NCI-H1694 treated with DMSO at 0.1 percent for 48 hours (cell line): Measurements from ENCODE around the gene RHOBTB3.

Experiments
- DNase-seq: peaks from one replicate; lab custom pipeline; 2025; lab: John Stamatoyannopoulos, UW

Gene RHOBTB3

DNA sequence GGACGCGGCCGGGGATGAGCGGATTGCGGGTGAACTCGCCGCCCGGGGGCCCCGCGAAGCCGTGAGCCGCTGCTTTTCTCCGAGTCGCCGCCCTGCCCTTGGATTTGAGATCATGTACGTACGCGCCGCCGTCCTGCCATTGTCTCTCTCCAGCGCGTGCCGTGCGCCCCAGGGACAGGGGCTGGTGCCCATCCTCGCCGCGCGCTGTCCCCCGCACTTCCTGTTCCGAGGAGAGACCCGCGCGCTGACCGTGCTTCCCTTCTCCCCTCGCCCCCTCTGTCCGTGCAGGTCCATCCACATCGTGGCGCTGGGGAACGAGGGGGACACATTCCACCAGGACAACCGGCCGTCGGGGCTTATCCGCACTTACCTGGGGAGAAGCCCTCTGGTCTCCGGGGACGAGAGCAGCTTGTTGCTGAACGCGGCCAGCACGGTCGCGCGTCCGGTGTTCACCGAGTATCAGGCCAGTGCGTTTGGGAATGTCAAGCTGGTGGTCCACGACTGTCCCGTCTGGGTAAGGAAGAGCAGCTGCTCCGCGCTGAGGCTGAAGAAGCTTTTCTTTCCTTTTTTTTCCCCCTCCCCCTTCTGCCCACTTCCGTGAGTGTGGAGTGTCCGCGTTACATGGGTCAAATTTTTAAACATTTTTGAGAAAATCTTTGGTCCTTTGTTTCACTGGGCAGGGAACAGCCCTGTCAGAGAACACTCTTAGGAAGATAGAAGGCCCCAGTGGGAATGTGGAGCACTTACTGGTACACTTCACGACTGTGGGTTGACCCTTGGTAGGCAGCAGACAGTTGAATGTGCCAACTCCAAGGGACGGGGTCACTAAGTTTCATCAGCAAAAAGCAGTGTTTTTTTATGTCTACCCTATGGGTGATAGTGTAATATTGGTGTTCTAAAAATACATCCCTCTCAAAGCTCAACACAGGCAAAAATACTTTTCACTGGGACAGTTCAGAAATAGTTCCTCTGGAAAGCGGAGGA is 727 bp downstream of the RHOBTB3 start:
- DNase-seq: no peak

DNA sequence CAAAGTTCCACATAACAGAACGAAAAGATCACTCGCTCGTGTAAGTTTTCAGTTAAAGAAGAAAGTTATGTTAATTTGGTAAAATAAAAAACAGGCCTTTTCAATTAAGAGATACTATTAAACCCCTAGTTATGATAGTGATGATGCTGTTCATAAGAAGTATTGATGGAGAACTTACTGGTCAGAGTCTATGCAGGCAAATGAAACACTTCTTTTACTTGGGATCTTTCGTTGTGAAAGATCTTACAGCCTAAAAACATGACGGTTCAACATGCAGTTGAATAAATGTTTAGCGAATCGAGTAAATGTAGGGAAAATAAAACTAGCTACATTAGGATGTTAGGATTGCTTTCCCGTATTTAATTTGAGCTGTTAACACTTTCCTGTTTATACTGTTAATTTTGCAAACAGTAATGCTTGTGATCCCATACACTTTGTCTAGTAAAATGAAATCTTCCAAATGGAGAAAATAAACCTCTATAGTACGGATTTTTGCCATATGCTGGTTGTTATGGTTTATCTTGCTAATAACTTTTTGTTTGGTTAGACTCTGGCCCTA is 2.0 kb downstream of the RHOBTB3 start:
- DNase-seq: no peak

DNA sequence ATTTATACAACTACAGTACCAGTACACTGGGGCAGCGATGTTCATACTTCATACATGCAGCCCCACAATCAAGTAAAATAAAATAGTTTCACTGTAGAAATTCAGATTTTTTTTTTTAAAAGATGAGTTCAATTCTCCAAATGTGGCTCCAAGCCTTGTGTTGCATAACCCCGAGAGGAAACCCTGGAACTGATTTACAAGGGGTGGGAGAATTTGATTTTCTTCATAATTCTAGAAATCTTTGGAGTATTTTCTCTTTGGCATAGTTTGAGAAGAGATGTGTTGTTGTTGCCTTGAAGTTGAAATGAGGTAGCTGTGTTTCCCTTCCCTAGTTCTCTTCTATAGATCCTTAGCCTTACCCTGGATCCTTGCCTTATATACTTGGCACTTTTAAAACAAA is 3.1 kb downstream of the RHOBTB3 start:
- no peak for DNase-seq

DNA sequence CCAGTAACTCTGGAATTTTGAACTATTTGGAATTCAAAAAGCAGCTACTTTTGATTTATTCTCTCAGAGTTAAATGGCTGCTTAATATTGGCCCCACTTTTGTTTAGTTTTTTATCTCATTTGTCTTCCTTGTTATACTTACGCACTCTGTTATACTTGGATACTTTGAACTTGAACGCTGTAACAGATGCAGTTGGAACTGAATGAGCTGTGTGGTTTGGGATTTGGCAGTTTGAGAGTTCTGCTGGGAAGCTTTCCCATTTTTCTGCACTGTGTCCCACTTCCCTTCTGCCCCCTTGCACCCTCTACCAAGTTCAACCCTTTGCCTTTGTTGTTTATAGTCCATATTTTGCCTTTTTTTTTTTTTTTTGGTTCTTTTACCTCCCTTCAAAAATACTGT is 3.8 kb downstream of the RHOBTB3 start:
- no peak for DNase-seq

DNA sequence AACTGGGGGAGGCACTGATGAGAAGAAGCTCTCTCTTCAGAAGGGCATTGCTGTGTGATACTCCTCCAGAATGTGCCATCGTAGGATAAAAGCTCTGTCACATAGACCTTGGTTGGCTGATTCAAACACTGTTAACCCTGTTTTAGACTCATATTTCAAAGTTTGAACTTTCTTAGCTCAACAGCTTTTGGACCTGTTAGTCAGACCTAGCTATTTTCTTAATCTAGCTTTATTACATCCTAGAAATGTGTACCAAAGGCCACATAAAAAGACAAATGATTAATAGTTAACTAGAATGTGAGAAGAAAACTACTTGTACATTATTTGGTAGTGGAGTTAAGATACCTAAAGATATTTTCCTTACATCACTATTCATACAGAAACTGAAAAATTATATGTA is 4.3 kb downstream of the RHOBTB3 start:
- no peak for DNase-seq

DNA sequence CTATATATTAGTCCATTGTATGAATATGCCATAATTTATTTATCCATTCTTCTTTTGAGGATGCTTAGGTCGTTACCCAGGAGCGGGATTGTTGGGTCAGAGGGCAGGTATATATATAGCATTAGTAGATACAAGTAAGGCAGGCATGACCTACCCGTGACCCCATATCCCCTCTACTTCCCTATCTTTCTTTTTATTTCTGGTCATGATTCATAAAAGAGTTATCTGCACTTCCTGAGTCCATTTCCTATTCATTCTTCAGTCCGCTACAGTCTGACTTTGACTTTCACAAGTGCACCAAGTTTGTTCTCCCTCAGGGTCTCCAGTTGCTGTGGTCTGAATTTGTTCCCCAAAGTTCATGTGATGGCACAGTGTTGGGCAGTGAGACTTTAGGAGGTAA is 6.9 kb downstream of the RHOBTB3 start:
- DNase-seq: no peak

DNA sequence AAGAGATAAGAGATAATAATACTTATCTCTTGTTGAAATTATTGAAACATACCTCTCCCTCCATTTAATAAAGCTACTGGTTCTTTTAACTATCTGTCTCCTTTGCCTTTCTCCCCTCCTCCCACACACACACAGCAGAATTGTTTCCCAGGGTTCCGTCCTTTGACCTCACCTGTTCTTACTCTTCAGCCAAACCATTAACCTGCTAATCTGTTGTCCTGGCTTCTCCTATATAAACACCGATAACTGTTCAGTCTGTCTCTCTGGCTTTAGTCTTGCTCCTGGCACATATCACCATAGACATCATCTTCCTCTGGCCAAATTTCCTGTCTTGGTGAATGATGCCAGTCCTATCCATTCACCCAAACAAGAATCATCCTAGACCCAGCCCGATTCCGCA is 7.7 kb downstream of the RHOBTB3 start:
- no peak for DNase-seq

DNA sequence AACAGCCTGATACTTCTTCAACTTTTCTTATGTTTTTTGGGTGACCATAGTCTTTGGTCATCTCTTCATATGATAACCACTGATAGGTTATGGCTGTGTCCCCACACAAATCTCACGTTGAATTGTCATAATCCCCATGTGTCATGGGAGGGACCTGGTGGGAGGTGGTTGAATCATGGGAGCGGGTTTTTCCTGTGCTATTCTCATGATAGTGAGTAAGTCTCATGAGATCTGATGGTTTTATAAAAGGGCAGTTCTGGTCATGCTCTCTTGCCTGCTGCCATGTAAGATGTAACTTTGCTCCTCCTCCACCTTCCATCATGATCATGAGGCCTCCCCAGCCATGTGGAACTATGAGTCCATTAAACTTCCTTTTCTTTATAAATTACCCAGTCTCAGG is 8.7 kb downstream of the RHOBTB3 start:
- no peak for DNase-seq

DNA sequence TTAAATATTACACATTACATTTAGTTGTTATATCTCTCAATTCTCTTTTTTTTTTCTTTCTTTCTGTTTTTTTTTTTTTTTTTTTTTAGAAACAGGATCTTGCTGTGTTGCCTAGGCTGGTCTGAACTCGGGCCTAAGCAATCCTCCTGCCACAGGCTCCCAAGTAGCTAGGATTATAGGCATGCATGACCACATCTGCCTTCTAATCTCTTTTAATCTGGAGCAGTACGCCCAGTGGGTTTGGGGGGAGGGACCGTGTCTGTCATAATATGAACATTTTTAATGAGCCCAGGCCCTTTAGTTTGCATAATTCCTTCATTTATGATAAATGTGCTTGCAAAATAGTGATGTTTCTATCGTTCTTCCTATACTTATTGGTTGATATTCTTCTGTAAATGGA is 10.3 kb downstream of the RHOBTB3 start:
- no peak for DNase-seq

DNA sequence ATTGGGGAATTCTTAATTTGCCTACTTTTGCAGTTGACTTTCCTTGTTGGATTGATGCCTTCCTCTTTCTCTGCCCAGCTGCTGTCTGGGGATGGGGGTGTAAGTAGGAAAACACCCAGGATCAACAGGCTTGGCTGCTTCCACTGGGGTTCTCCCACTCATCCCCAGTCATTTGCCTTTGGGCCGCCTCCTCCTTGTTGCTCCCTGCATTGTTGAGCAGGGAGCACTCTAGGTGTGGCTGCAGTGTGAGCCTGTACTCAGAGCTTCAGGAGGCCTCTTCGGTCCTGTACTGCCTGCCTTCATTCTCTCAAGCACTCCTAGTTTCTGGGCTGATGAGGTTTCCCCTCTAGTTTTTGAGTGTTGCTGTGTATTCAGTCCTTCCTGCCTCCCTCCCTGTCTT is 12.1 kb downstream of the RHOBTB3 start:
- DNase-seq: no peak

DNA sequence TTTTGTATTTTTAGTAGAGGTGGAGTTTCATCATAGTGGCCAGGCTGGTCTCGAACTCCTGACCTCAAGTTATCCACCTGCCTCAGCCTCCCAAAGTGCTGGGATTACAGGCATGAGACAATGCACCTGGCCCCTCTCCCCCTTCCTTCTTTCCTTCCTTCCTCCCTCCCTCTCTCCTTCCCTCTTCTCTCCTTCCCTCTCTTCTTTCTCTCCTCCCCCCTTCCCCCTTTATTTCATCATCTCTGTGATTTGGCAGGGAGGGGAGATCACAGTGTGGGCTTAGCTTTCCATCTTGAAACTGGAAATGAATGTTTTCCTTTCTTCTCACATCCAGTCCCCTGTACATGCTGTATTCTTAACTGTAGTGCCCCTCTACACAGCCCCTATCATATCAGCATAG is 12.7 kb downstream of the RHOBTB3 start:
- no peak for DNase-seq

DNA sequence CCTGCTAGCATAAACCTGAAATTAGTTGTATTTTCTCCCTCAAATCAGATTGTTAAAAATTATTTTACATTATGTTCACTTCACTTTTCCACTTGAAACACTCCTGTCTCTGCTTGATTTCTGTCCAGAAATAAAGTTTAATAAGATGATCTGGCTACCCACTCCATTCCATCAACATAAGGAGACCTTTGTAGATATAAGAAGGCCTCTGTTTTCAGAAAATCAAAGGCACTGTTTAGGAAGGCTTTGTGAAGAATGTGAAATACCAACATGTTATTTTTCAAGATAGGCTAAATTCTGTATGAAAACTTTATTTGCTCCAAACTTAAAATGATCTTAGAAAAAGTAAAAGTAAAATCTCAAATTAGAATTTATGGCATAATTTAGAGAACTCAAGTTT is 15.1 kb downstream of the RHOBTB3 start:
- no peak for DNase-seq

DNA sequence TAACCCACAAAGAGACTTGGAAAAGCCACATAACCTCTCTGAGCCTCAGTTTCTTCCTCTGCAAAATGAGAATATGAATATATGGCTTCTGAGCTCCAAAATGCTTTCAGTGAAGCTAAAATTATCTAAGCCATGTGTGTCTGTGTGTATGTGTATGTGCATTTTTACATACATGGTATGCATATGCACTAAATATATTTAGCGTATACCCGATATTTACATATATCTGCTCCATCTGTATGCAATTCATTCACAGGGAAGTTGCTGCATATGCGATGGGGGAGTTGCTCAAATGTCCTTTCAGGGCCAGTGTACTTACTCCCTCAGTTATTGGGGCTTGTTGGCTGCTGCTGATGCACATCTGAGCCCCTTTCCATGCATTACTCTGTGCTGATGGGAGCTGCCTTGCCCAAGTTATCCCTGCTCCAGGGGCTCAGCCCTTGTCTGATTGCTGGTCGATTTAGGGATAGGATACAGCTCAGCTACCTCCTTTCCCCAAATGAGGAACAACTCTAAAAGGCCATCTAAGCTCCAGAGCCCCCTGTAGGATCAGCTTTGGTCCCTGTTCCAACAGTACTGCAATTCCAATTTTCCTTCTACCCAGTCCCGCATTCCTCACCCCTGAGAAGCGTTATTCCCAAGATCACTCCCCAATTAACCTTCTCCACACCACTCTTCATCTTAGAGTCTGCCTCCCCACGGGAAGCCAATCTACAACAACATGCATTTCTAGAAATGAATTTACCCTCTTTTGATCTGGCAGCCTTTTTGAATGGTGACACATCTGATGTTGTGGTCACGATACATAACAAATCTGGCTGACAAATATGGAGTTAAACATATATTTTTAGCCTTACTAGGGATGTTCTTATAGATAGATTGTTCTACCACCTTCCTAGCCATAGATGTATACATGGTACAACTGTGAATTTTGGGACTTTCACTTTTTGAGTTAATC is 15.9 kb downstream of the RHOBTB3 start:
- no peak for DNase-seq

DNA sequence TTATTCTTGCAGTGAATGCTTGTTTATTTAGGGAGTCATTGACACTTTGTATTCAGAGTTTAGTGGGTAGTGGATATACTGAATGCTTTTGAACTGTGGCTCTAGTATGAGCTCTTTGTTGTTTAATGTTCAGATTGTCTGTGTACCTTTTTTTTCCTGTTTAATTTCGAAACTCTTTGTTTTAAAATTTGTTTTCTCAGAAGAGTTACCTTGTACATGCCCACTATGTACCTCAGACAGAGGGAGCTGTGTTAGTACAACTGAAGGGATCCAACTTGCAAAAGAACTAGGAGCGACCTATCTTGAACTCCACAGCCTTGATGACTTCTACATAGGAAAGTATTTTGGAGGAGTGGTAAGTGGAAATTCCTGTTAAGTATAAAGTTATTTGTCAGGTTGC is 17.0 kb downstream of the RHOBTB3 start:
- DNase-seq: no peak

DNA sequence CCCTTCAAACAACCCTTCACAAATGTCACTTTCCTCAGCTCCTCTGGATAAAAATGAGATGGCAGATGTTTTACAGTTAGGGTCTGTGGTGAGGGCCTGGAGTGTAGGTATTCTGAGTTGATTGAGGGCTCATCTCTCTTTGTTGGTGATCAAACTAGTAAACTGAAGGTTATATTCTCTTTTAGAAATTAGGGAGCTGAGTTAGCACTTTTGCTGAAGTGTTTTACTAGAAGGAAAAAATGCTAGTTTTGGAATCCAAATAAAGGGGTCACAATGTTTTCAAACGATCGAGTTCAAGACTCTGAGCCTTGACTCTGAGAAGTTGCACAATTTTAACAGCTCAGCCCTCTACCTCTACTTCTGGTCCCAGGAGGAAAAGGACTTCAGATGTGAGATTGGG is 23.4 kb downstream of the RHOBTB3 start:
- no peak for DNase-seq

DNA sequence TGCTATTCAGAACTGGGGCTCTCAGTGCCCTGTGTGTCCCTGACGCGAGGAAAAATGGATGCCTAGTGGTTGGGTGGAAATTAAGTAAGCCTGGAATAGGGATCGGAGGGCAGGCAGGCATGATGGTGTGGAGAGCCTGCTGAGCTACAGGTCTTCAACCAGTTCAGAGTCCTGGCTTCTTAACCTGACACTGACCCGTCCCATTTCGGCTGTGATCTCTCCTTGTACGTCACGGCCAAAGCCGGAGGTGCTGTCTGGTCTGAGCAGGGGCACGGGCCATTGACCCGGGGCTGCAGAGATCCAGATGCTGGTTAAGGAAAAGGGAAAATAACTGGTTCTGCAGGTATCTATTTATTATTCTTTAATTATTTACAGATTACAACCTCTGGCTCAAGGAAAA is 27.9 kb downstream of the RHOBTB3 start:
- DNase-seq: no peak

DNA sequence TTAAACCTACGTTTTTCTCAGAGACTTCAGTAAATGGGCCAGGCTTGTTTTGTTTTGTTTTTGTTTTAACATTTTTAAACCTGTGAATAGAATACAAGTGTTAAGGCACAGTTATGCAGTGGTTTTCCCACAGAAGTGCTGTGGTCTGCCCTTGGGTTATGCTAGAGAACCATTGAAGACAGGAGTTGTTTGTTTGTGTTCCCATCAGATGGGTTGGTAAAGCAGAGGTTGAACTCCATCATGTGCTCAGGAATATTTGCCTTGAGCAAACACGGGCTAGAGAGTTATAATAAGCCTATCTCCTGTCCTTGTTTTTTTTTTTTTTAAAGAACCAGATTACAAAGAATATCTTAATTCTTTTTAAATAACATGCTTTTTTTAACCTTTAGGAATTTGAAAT is 28.5 kb downstream of the RHOBTB3 start:
- no peak for DNase-seq

DNA sequence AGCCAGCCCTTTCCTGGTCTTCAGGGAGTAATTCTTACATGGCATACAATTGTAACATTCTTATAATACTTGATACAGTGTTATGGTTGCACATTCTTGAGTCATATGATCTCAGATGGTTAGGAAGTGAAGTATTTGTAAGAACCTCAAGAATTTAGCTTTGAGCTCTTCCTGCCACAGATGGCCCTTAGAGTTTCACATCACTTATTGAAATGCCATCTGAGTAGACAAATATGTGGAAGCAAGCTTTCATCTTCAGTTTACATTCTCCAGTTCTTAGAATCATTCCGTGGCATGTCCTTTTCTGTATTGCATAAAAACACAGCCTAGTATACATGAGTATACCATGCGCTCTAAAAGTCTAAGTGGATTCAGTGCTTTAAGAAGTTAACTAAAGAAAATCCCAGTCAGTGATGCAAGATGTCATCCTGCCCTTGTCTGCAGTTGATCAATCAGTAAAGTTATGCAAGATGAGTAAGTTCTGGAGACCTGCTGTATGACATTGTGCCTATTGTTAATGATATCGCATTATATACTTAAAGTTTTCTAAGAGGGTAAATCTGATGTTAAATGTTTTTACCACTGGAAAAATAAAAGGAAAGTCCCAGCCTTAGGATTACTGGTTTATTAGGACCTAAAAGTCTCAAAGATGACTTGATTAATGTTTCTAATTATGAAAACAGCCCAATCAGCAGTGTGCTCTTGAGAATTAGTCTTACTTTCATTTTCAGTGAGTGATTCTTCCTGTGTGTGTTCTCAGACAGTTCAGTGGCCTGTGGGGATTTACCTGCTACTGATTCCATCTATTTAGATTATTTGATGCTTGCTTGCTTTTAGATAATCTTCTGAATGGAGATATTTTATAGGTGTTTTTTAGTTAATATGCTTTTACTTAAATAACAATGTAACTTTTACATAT is 29.4 kb downstream of the RHOBTB3 start:
- DNase-seq: no peak

DNA sequence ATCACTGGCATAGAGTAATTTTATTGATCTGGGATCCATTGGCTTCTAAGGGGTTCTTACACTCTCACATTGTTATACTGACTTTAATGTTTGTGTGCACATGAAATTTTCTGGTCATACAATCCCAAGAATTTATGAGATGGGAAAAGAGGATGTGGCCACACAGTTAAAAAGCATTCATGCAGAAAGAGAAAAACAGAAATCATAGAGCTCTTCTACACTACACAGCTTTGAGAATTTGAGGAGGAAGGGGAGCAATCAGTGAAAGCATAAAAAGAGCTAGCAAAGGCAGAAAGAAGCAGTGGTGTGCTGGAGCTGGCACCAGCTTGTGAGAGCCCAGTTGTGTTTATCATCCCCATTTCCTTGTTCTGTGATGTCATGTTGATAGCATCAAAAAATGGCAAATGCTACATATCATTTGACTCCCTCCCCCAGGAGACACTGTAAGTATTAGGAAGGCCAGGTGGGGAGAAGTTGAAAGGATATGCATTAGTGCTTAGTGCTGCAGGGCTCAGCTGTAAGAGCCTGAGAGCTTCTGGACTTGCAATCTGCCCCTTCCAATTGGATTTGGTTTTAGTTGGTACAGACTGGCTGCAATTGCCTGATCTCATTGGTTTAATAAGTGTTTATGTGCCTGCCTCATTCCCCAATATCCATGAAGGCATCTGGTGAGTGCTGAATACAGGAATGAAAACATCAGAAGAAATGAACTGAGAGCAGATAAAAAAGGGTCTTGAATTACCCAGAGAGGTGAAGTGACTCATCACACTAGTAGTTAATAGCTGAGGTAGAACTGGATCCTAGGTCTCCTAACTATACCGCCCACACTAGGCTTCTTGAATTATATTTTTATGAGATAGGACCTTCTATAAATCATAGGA is 30.9 kb downstream of the RHOBTB3 start:
- DNase-seq: no peak

DNA sequence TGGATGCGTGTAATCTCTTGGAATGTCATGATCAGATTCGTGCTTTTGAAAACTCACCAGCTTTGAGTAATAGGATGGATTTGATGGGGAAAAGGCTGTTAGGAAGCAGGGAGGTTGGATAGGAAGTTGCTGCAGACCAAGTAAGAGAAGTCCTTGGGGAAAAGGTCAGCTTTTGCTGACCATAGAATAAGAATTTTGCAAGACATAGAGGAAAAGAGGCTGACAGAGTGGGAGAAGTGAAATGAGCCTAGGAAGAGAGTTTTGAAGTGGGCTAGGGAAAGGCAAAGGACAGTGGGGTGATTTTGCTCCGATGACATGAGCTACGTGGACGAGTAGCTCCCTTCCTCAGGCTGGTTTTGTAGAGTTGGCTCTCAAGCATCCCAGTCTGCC is 31.5 kb downstream of the RHOBTB3 start:
- no peak for DNase-seq

DNA sequence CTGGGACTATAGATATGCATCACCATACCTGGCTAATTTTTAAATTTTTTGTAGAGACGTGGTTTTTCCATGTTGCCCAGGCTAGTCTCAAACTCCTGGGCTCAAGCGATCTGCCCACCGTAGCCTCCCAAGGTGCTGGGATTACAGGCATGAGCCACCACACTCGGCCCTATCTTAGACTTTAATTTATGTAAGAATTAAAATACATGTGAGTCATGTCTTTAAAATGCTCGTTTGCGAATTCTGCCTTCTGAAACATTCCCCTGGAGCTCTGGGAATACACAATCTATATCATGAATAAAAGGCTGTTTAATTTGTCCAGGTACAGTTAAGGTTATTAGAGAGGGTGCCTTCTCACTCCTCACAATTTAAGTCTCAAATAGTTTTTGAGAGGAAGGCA is 32.8 kb downstream of the RHOBTB3 start:
- no peak for DNase-seq
